Neural cell (in vitro differentiated cells): ENCODE data around the gene C6orf120. TPM values are rescaled to one million over a fixed set of nuclear protein-coding genes. Genes with fewer than 3 reads are reported as not detected.

Experiments
- H2AFZ ChIP-seq: fragments of 200-600, 300-800 bp; sonication (generic), shearing (Covaris generic); 2 replicates; pipeline ENCODE4 v1.6.0; 2014; ENCODE audit warnings: low read depth, mild to moderate bottlenecking, antibody characterized with exemption, low read length, moderate library complexity
- H3F3A ChIP-seq: fragments of 200-600 bp; shearing (Covaris generic); 2 replicates; pipeline ENCODE4 v1.6.1; 2016; ENCODE audit warnings: mild to moderate bottlenecking, moderate library complexity, mixed read lengths, antibody characterized with exemption, low read length; ENCODE audit not compliant: insufficient read depth, poor library complexity, severe bottlenecking
- H3K27ac ChIP-seq: fragments of 200-600, 300-800 bp; sonication (generic), shearing (Covaris generic); 2 replicates; pipeline ENCODE4 v1.5.1; 2014; ENCODE audit warnings: mild to moderate bottlenecking, low read length, moderate library complexity
- H3K27me3 ChIP-seq: fragments of 300-800, 200-600 bp; sonication (generic), shearing (Covaris generic); 2 replicates; pipeline ENCODE4 v1.6.0; 2014; ENCODE audit warnings: mild to moderate bottlenecking, low read depth, low read length, moderate library complexity; ENCODE audit not compliant: insufficient read depth
- H3K36me3 ChIP-seq: fragments of 300-800, 200-600 bp; sonication (generic), shearing (Covaris generic); 2 replicates; pipeline ENCODE4 v1.5.1; 2014; ENCODE audit warnings: mild to moderate bottlenecking, antibody characterized with exemption, low read length, moderate library complexity; ENCODE audit not compliant: insufficient read depth
- H3K4me2 ChIP-seq: fragments of 300-800, 200-600 bp; sonication (generic), shearing (Covaris generic); 2 replicates; pipeline ENCODE4 v1.6.0; 2014; ENCODE audit warnings: mild to moderate bottlenecking, low read length
- H3K4me3 ChIP-seq: fragments of 300-800, 200-600 bp; sonication (generic), shearing (Covaris generic); 2 replicates; pipeline ENCODE4 v1.5.1; 2014; ENCODE audit warnings: mild to moderate bottlenecking, low read length, moderate library complexity
- H3K79me2 ChIP-seq: fragments of 200-600 bp; shearing (Covaris generic); replicated peaks from 2 replicates; pipeline ENCODE4 v1.6.0; 2014; ENCODE audit warnings: mild to moderate bottlenecking, low read length, moderate library complexity; ENCODE audit not compliant: insufficient read depth
- H3K9ac ChIP-seq: fragments of 300-800, 200-600 bp; sonication (generic), shearing (Covaris generic); 2 replicates; pipeline ENCODE4 v1.6.1; 2016; ENCODE audit warnings: mild to moderate bottlenecking, low read length, mixed read lengths
- H3K9me2 ChIP-seq: fragments of 200-600 bp; shearing (Covaris generic); 2 replicates; pipeline ENCODE4 v1.6.1; 2016; ENCODE audit warnings: mild to moderate bottlenecking, low read length, mixed read lengths; ENCODE audit not compliant: insufficient read depth
- H3K9me3 ChIP-seq: fragments of 200-600, 300-800 bp; sonication (generic), shearing (Covaris generic); 2 replicates; pipeline ENCODE4 v1.6.1; 2016; ENCODE audit warnings: mild to moderate bottlenecking, mixed run types, low read length, moderate library complexity, mixed read lengths
- H4K20me1 ChIP-seq: fragments of 200-600 bp; shearing (Covaris generic); 2 replicates; pipeline ENCODE4 v1.6.1; 2016; ENCODE audit warnings: mild to moderate bottlenecking, mixed run types; ENCODE audit not compliant: insufficient read depth
- EP300 ChIP-seq: fragments of 450-650 bp; conservative IDR thresholded peaks from 2 replicates; pipeline ENCODE4 v1.6.1; 2014; ENCODE audit warnings: antibody characterized with exemption, mild to moderate bottlenecking, moderate library complexity; ENCODE audit not compliant: poor library complexity, severe bottlenecking
- EZH2 ChIP-seq: fragments of 200-600, 300-800 bp; shearing (Covaris generic), sonication (generic); IDR thresholded peaks from 2 replicates; pipeline ENCODE4 v1.6.1; 2014; ENCODE audit warnings: antibody characterized with exemption, low read length, borderline replicate concordance, mild to moderate bottlenecking; ENCODE audit not compliant: insufficient read depth, poor library complexity, severe bottlenecking
- MXI1 ChIP-seq: fragments of 450-650 bp; conservative IDR thresholded peaks from 2 replicates; pipeline ENCODE4 v1.6.1; 2014; ENCODE audit warnings: antibody characterized with exemption, mild to moderate bottlenecking; ENCODE audit not compliant: poor library complexity, severe bottlenecking
- POLR2AphosphoS5 ChIP-seq: IDR thresholded peaks from 2 replicates; pipeline ENCODE4 v1.6.1; 2012
- RAD21 ChIP-seq: fragments of 450-650 bp; conservative IDR thresholded peaks from 2 replicates; pipeline ENCODE4 v1.6.1; 2014; ENCODE audit warnings: antibody characterized with exemption, mild to moderate bottlenecking, moderate library complexity
- SMC3 ChIP-seq: fragments of 450-650 bp; conservative IDR thresholded peaks from 2 replicates; pipeline ENCODE4 v1.6.1; 2014; ENCODE audit warnings: antibody characterized with exemption, mild to moderate bottlenecking, moderate library complexity; ENCODE audit not compliant: poor library complexity
- TAF1 ChIP-seq: IDR thresholded peaks from 2 replicates; pipeline ENCODE4 v1.6.1; 2012; ENCODE audit warnings: low read depth
- polyA plus RNA-seq: library from polyadenylated mRNA; depleted of rRNA; stranded (reverse); fragments of >200 nt; gene quantifications from 2 replicates; pipeline ENCODE4 v1.2.3, GENCODE V29; 2014
- TF ChIP-seq, protein P1 (sequence below): fragments of 450-650 bp; IDR thresholded peaks from 2 replicates; pipeline ENCODE4 v1.5.1; 2014; ENCODE audit warnings: antibody characterized with exemption, mild to moderate bottlenecking, moderate library complexity; ENCODE audit not compliant: poor library complexity, severe bottlenecking
- TF ChIP-seq, protein P2 (sequence below): IDR thresholded peaks from 2 replicates; pipeline ENCODE4 v1.6.1; 2012; ENCODE audit warnings: borderline replicate concordance

C6orf120 gene
- polyA plus RNA-seq, 1 donor from 2014 or later: 17.8 TPM

DNA sequence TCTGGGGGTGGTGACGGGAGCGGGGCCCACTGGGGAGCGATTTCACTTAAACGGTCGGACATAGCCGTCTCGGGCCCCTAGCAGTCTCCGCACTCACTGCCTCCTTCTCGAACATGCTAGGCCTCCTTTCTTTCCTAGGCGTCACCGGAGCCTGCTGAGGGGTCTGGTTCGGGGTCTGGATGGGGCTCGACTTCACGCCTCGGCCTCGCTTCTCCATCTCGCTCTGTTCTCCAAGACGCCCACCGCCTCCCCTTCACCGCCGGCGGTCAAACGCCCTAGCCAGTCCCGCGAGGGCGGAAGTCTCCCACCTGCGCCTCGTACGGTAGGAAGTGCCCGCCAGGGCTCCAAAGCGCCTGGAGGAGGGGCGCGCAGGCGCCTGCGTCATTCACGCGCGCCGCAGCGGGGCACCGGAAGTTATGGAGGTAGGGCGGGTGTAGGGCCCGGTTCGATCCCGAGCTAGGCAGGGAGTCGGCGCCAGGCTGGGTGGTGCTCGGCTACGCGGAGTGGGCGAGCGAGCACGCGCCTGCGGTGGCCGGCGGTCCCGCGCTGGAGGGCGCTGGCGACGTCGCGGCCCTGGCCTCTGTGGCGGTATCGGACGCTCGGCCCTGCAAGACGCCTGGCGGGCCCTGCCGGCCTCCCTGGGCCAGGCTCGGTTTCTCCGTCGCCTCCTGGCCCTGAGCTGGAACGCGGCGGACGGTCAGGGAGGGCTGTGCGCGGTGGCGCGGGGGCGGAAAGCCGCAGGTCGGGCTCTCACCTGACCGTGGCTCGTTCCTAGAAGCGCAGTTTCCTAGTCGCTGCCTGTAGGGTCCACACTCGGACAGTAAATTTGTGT, 49.5 kb downstream of the C6orf120 start, which contains the start of the genes DYNLT2 and ERMARD:
Gene DYNLT2, minus strand, starts transcription at position 331 of the 832 bp plus-strand sequence. Its CDS starts 114 bp downstream, at position 217.
Gene ERMARD, plus strand, starts transcription at position 381 of the 832 bp plus-strand sequence. Its CDS starts 36 bp downstream, at position 417.
- Histone ChIP-seq H3K4me2 (peak within 1 kb of the TSS; percentile 84), H3K79me2 (peaks cover 12% of the 10 kb centered on the region), H3K9me3 (no peaks in the 10 kb centered on the region), H4K20me1 (no peaks in the 10 kb centered on the region), H3K27me3 (no peaks in the 10 kb centered on the region), H3F3A (peaks cover 4% of the 10 kb centered on the region), H2AFZ (peak within 1 kb of the TSS; percentile 82), H3K9me2 (no peaks in the 10 kb centered on the region), H3K9ac (peak within 1 kb of the TSS; percentile 92), H3K36me3 (no peaks in the 10 kb centered on the region), H3K4me3 (peak within 1 kb of the TSS; percentile 73), H3K27ac (peak within 1 kb of the TSS; percentile 90)
- TF ChIP-seq RAD21 (peak; percentile 54), EP300 (peak; percentile 77), POLR2AphosphoS5 (peak; percentile 96), MXI1 (peak; percentile 89), SMC3 (peak; percentile 68), EZH2 (no peak), TAF1 (no peak)
- TF ChIP-seq, protein P1, sequence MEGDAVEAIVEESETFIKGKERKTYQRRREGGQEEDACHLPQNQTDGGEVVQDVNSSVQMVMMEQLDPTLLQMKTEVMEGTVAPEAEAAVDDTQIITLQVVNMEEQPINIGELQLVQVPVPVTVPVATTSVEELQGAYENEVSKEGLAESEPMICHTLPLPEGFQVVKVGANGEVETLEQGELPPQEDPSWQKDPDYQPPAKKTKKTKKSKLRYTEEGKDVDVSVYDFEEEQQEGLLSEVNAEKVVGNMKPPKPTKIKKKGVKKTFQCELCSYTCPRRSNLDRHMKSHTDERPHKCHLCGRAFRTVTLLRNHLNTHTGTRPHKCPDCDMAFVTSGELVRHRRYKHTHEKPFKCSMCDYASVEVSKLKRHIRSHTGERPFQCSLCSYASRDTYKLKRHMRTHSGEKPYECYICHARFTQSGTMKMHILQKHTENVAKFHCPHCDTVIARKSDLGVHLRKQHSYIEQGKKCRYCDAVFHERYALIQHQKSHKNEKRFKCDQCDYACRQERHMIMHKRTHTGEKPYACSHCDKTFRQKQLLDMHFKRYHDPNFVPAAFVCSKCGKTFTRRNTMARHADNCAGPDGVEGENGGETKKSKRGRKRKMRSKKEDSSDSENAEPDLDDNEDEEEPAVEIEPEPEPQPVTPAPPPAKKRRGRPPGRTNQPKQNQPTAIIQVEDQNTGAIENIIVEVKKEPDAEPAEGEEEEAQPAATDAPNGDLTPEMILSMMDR: peak; percentile 60
- TF ChIP-seq, protein P2, sequence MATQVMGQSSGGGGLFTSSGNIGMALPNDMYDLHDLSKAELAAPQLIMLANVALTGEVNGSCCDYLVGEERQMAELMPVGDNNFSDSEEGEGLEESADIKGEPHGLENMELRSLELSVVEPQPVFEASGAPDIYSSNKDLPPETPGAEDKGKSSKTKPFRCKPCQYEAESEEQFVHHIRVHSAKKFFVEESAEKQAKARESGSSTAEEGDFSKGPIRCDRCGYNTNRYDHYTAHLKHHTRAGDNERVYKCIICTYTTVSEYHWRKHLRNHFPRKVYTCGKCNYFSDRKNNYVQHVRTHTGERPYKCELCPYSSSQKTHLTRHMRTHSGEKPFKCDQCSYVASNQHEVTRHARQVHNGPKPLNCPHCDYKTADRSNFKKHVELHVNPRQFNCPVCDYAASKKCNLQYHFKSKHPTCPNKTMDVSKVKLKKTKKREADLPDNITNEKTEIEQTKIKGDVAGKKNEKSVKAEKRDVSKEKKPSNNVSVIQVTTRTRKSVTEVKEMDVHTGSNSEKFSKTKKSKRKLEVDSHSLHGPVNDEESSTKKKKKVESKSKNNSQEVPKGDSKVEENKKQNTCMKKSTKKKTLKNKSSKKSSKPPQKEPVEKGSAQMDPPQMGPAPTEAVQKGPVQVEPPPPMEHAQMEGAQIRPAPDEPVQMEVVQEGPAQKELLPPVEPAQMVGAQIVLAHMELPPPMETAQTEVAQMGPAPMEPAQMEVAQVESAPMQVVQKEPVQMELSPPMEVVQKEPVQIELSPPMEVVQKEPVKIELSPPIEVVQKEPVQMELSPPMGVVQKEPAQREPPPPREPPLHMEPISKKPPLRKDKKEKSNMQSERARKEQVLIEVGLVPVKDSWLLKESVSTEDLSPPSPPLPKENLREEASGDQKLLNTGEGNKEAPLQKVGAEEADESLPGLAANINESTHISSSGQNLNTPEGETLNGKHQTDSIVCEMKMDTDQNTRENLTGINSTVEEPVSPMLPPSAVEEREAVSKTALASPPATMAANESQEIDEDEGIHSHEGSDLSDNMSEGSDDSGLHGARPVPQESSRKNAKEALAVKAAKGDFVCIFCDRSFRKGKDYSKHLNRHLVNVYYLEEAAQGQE: peak; percentile 73

- Histone ChIP-seq H3K27me3 (no peaks in the 10 kb centered on the region), H4K20me1 (no peaks in the 10 kb centered on the region), H3K4me2 (peak overlapping the region; percentile 76), H3K4me3 (peak overlapping the region; percentile 73), H3F3A (peaks cover 4% of the 10 kb centered on the region), H2AFZ (peak overlapping the region; percentile 82), H3K9ac (peak overlapping the region; percentile 92), H3K27ac (peak overlapping the region; percentile 90), H3K36me3 (no peaks in the 10 kb centered on the region), H3K9me3 (no peaks in the 10 kb centered on the region), H3K9me2 (no peaks in the 10 kb centered on the region), H3K79me2 (peaks cover 12% of the 10 kb centered on the region)
- TF ChIP-seq, protein P1: no peak
- TF ChIP-seq SMC3 (no peak), RAD21 (no peak), MXI1 (no peak), EP300 (no peak), EZH2 (no peak), TAF1 (no peak), POLR2AphosphoS5 (no peak)
- TF ChIP-seq, protein P2: no peak
These were observed 50.2 kb downstream of the C6orf120 start for GRCh38 chr6:169752074-169752623.
